DMS114 treated with DMSO at 0.1 percent for 48 hours (cell line): ENCODE data around the gene FRZB.

Experiments used
- DNase-seq: peaks from one replicate; lab custom pipeline; 2025; ENCODE audit not compliant: unreplicated experiment; lab: John Stamatoyannopoulos, UW

The FRZB gene

GRCh38 chr2:182845794-182846417, 20.5 kb downstream of the FRZB start:
- DNase-seq = no peak

GRCh38 chr2:182836451-182836850, 30.0 kb downstream of the FRZB start:
- DNase-seq = no peak

GRCh38 chr2:182834293-182834692, 32.1 kb downstream of the FRZB start:
- DNase-seq = no peak

GRCh38 chr2:182833084-182833854, 33.2 kb downstream of the FRZB start:
- no peak for DNase-seq

- no peak for DNase-seq
Measured at GRCh38 chr2:182831921-182832320, 34.5 kb downstream of the FRZB start.

GRCh38 chr2:182831101-182831500, 35.3 kb downstream of the FRZB start:
- DNase-seq = no peak

- DNase-seq = no peak
Measured at GRCh38 chr2:182827182-182827879, 39.1 kb downstream of the FRZB start.

- no peak for DNase-seq
Measured at GRCh38 chr2:182826496-182826895, 39.9 kb downstream of the FRZB start.

- DNase-seq = no peak
Measured at GRCh38 chr2:182826064-182826463, 40.4 kb downstream of the FRZB start.

- DNase-seq = no peak
Measured at GRCh38 chr2:182824767-182825158, 41.7 kb downstream of the FRZB start.

GRCh38 chr2:182824056-182824766, 42.2 kb downstream of the FRZB start:
- DNase-seq = no peak

GRCh38 chr2:182822733-182823132, 43.7 kb downstream of the FRZB start:
- DNase-seq = no peak

GRCh38 chr2:182821182-182821581, 45.3 kb downstream of the FRZB start:
- no peak for DNase-seq

- DNase-seq = no peak
Measured at GRCh38 chr2:182819412-182819811, 47.0 kb downstream of the FRZB start.

- DNase-seq = peak; percentile 34
Measured at GRCh38 chr2:182818925-182819324, 47.5 kb downstream of the FRZB start.

- no peak for DNase-seq
Measured at GRCh38 chr2:182818501-182818900, 47.9 kb downstream of the FRZB start.

- no peak for DNase-seq
Measured at GRCh38 chr2:182817558-182817957, 48.9 kb downstream of the FRZB start.

- DNase-seq = no peak
Measured at GRCh38 chr2:182816866-182817265, 49.6 kb downstream of the FRZB start.

GRCh38 chr2:182814804-182815203, 51.6 kb downstream of the FRZB start:
- no peak for DNase-seq

- DNase-seq = no peak
Measured at GRCh38 chr2:182814380-182814779, 52.1 kb downstream of the FRZB start.

GRCh38 chr2:182810087-182810486, 56.4 kb downstream of the FRZB start:
- no peak for DNase-seq
